ENCODE data around the gene B4GALT1.
"Not testable (repeated sequence)": the region's sequence is repeated elsewhere in the genome, so short reads cannot be mapped to it uniquely, and the experiment has no call there.

Gene B4GALT1

GRCh38 chr9:33184963-33185362, 17.8 kb upstream of the B4GALT1 start:
- DNase-seq: no peak

GRCh38 chr9:33182519-33182918, 15.4 kb upstream of the B4GALT1 start:
- DNase-seq: no peak

GRCh38 chr9:33180526-33181184, 13.5 kb upstream of the B4GALT1 start:
- no peak for DNase-seq

- DNase-seq: no peak
Measured at GRCh38 chr9:33178972-33179697, 12.0 kb upstream of the B4GALT1 start.

GRCh38 chr9:33177639-33178038, 10.5 kb upstream of the B4GALT1 start:
- no peak for DNase-seq

- no peak for DNase-seq
Measured at GRCh38 chr9:33177086-33177485, 9.9 kb upstream of the B4GALT1 start.

- no peak for DNase-seq
Measured at GRCh38 chr9:33175649-33176325, 8.7 kb upstream of the B4GALT1 start.

GRCh38 chr9:33172256-33173238, 5.4 kb upstream of the B4GALT1 start:
- no peak for DNase-seq

GRCh38 chr9:33170464-33171415, 3.6 kb upstream of the B4GALT1 start:
- DNase-seq: no peak

GRCh38 chr9:33168941-33169544, 1.9 kb upstream of the B4GALT1 start:
- no peak for DNase-seq

- DNase-seq: no peak
Measured at GRCh38 chr9:33167972-33168461, 881 bp upstream of the B4GALT1 start.

GRCh38 chr9:33166231-33167083, 679 bp downstream of the B4GALT1 start:
- DNase-seq: no peak

- no peak for DNase-seq
Measured at GRCh38 chr9:33165263-33166151, 1.6 kb downstream of the B4GALT1 start.

GRCh38 chr9:33164921-33165262, 2.2 kb downstream of the B4GALT1 start:
- DNase-seq: not testable (repeated sequence)

GRCh38 chr9:33164138-33164809, 2.9 kb downstream of the B4GALT1 start:
- no peak for DNase-seq

GRCh38 chr9:33163433-33164137, 3.6 kb downstream of the B4GALT1 start:
- no peak for DNase-seq

GRCh38 chr9:33162721-33163311, 4.3 kb downstream of the B4GALT1 start:
- no peak for DNase-seq

Data from retina (tissue), 1 donor.